IMR-90 (cell line): ENCODE measurements around the gene KRT1. TPM values are rescaled to one million over a fixed set of nuclear protein-coding genes. Genes with fewer than 3 reads are reported as not detected.

ENCODE experiments used
- ATAC-seq: fragments of 200-7000 bp; cut with Tn5 transposase; 2 replicates; pipeline ENCODE4 v1.9.1; 2020; ENCODE audit warnings: low read depth, mild to moderate bottlenecking, moderate library complexity
- BruUV-seq: library from RNA; stranded (reverse); fragments of 400-500 nt; replicated peaks from 2 replicates; lab custom pipeline; 2021; lab: Mats Ljungman, UMichigan
- CTCF ChIA-PET: fragments of 300-600 bp; formaldehyde crosslinking; extraction: SDS; loops from one replicate; lab custom pipeline; 2021; ENCODE audit warnings: antibody characterized with exemption; lab: Yijun Ruan, JAX
- POLR2A ChIA-PET: fragments of 300-600 bp; sonication (Branson Sonifier 250); formaldehyde crosslinking; loops from one replicate; lab custom pipeline; 2022; ENCODE audit warnings: antibody characterized with exemption; ENCODE audit not compliant: unreplicated experiment; lab: Charles Lee
- DNase-seq: peaks from one replicate; pipeline ENCODE4 v3.0.0; 2013
- H2AFZ ChIP-seq: replicated peaks from 2 replicates; pipeline ENCODE3; 2013; ENCODE audit warnings: low read length, mild to moderate bottlenecking; ENCODE audit not compliant: poor library complexity
- H2AK5ac ChIP-seq: 2 replicates; pipeline ENCODE4 v1.6.1; 2013; ENCODE audit warnings: low read depth, low read length, inconsistent platforms
- H2AK9ac ChIP-seq: replicated peaks from 2 replicates; pipeline ENCODE3; 2013; ENCODE audit warnings: mild to moderate bottlenecking, low read depth, low read length, moderate library complexity; ENCODE audit not compliant: poor library complexity
- H2BK120ac ChIP-seq: 2 replicates; pipeline ENCODE4 v1.6.1; 2013; ENCODE audit warnings: low read depth, low read length, inconsistent platforms
- H2BK15ac ChIP-seq: 3 replicates; pipeline ENCODE4 v1.6.1; 2013; ENCODE audit warnings: low read depth, low read length, inconsistent platforms
- H2BK20ac ChIP-seq: 2 replicates; pipeline ENCODE4 v1.6.1; 2013; ENCODE audit warnings: low read depth, mild to moderate bottlenecking, inconsistent platforms, low read length, moderate library complexity
- H2BK5ac ChIP-seq: 2 replicates; pipeline ENCODE4 v1.6.1; 2013; ENCODE audit warnings: mild to moderate bottlenecking, low read depth, low read length, inconsistent platforms; ENCODE audit not compliant: poor library complexity, severe bottlenecking
- H3K14ac ChIP-seq: replicated peaks from 2 replicates; pipeline ENCODE4 v1.6.1; 2013; ENCODE audit warnings: low read depth, low read length, inconsistent platforms
- H3K18ac ChIP-seq: 2 replicates; pipeline ENCODE4 v1.6.1; 2013; ENCODE audit warnings: low read depth, low read length, control low read depth
- H3K23ac ChIP-seq: 2 replicates; pipeline ENCODE4 v1.6.1; 2013; ENCODE audit warnings: low read depth, low read length, inconsistent platforms
- H3K27ac ChIP-seq: 2 replicates; pipeline ENCODE4 v1.5.1; 2013; ENCODE audit warnings: mild to moderate bottlenecking, control low read depth, low read length; ENCODE audit not compliant: insufficient read depth
- H3K27me3 ChIP-seq: 2 replicates; pipeline ENCODE4 v1.6.1; 2013; ENCODE audit warnings: low read length; ENCODE audit not compliant: control insufficient read depth, insufficient read depth
- H3K36me3 ChIP-seq: 2 replicates; pipeline ENCODE4 v1.6.1; 2013; ENCODE audit warnings: low read length, mixed read lengths; ENCODE audit not compliant: control insufficient read depth, insufficient read depth
- H3K4ac ChIP-seq: 2 replicates; pipeline ENCODE4 v1.6.1; 2013; ENCODE audit warnings: low read depth, low read length, inconsistent platforms
- H3K4me1 ChIP-seq: 2 replicates; pipeline ENCODE4 v1.6.1; 2013; ENCODE audit warnings: low read length, mixed read lengths; ENCODE audit not compliant: control insufficient read depth, insufficient read depth
- H3K4me2 ChIP-seq: 2 replicates; pipeline ENCODE4 v1.6.1; 2013; ENCODE audit warnings: low read depth, mild to moderate bottlenecking, control low read depth, low read length, moderate library complexity
- H3K4me3 ChIP-seq: 2 replicates; pipeline ENCODE4 v1.5.1; 2013; ENCODE audit warnings: low read depth, mild to moderate bottlenecking, control low read depth, low read length, moderate library complexity; ENCODE audit not compliant: insufficient read depth
- H3K56ac ChIP-seq: 2 replicates; pipeline ENCODE4 v1.6.1; 2013; ENCODE audit warnings: low read length, inconsistent platforms; ENCODE audit not compliant: insufficient read depth; ENCODE audit errors: extremely low read depth
- H3K79me1 ChIP-seq, 2 experiments: 2 replicates each; pipeline ENCODE4 v1.6.1; 2013; ENCODE audit warnings: low read length in 2 of 2, inconsistent platforms in 1 of 2, low read depth in 1 of 2
- H3K9ac ChIP-seq: 2 replicates; pipeline ENCODE4 v1.6.1; 2013; ENCODE audit warnings: low read depth, low read length, control low read depth
- H3K9me1 ChIP-seq: 2 replicates; pipeline ENCODE4 v1.6.1; 2013; ENCODE audit warnings: low read length, inconsistent platforms; ENCODE audit not compliant: insufficient read depth
- H3K9me3 ChIP-seq: 2 replicates; pipeline ENCODE4 v1.6.1; 2013; ENCODE audit warnings: low read length; ENCODE audit not compliant: control insufficient read depth, insufficient read depth
- H4K20me1 ChIP-seq: 2 replicates; pipeline ENCODE4 v1.6.1; 2013; ENCODE audit warnings: low read length, inconsistent platforms; ENCODE audit not compliant: insufficient read depth
- H4K5ac ChIP-seq: 2 replicates; pipeline ENCODE4 v1.6.1; 2013; ENCODE audit warnings: mild to moderate bottlenecking, low read depth, low read length, control low read depth
- H4K8ac ChIP-seq, 2 experiments: 2 replicates each; pipeline ENCODE4 v1.6.1; 2013; ENCODE audit warnings: low read depth in 2 of 2, low read length in 2 of 2, control low read depth in 1 of 2, inconsistent platforms in 1 of 2
- H4K91ac ChIP-seq: 2 replicates; pipeline ENCODE4 v1.6.1; 2013; ENCODE audit warnings: low read depth, low read length, inconsistent platforms; ENCODE audit not compliant: insufficient read depth
- BHLHE40 ChIP-seq: fragments of 150-350 bp; IDR thresholded peaks from 2 replicates; pipeline ENCODE4 v1.6.1; 2016; ENCODE audit warnings: mild to moderate bottlenecking, low read depth, low read length
- CEBPB ChIP-seq: IDR thresholded peaks from 2 replicates; pipeline ENCODE4 v1.6.1; 2012; ENCODE audit warnings: low read depth, low read length, improper control_type of control experiment
- CHD1 ChIP-seq: IDR thresholded peaks from 2 replicates; pipeline ENCODE4 v1.6.1; 2012; ENCODE audit warnings: low read depth, low read length, improper control_type of control experiment
- FOS ChIP-seq: fragments of 150-350 bp; IDR thresholded peaks from 2 replicates; pipeline ENCODE4 v1.6.1; 2016; ENCODE audit warnings: low read depth, low read length
- MAFK ChIP-seq: IDR thresholded peaks from 2 replicates; pipeline ENCODE4 v1.6.1; 2012; ENCODE audit warnings: low read depth, low read length, improper control_type of control experiment
- MXI1 ChIP-seq: IDR thresholded peaks from 2 replicates; pipeline ENCODE4 v1.6.1; 2012; ENCODE audit warnings: low read depth, mild to moderate bottlenecking, low read length, moderate library complexity, borderline replicate concordance
- NFE2L2 ChIP-seq: fragments of 150-350 bp; IDR thresholded peaks from 2 replicates; pipeline ENCODE4 v1.6.1; 2016; ENCODE audit warnings: low read depth, mild to moderate bottlenecking, low read length
- RAD21 ChIP-seq: IDR thresholded peaks from 2 replicates; pipeline ENCODE4 v1.6.1; 2012; ENCODE audit warnings: low read length, improper control_type of control experiment
- RCOR1 ChIP-seq: IDR thresholded peaks from 2 replicates; pipeline ENCODE4 v1.6.1; 2012; ENCODE audit warnings: mild to moderate bottlenecking, low read length, improper control_type of control experiment; ENCODE audit not compliant: insufficient replicate concordance
- SMC3 ChIP-seq: fragments of 150-350 bp; IDR thresholded peaks from 2 replicates; pipeline ENCODE4 v1.6.1; 2016; ENCODE audit warnings: low read depth, mild to moderate bottlenecking, antibody characterized with exemption, low read length, moderate library complexity
- USF2 ChIP-seq: fragments of 150-350 bp; IDR thresholded peaks from 2 replicates; pipeline ENCODE4 v1.6.1; 2017; ENCODE audit warnings: mild to moderate bottlenecking, antibody characterized with exemption, low read length, low read depth
- WGBS, 2 experiments: methylation state at CpG; one replicate each; pipeline versions ENCODE4 v1.1.5 to v1.1.7; 2013; ENCODE audit warnings: missing lambda C conversion rate in 2 of 2; ENCODE audit not compliant: insufficient read length in 1 of 2; ENCODE audit errors: extremely low coverage in 2 of 2; 5-methylcytosine and 5-hydroxymethylcytosine counted together
- dilution Hi-C: fragments of 300-500 bp; cut with HindIII; formaldehyde crosslinking; loops from one replicate; pipeline ENCODE4 v1.14.3; 2018; ENCODE audit warnings: low sequenced_read_pairs; ENCODE audit not compliant: unreplicated experiment
- in situ Hi-C: fragments of 300-500 bp; cut with MboI; formaldehyde crosslinking; loops from 3 replicates; pipeline ENCODE4 v1.14.3; 2019; ENCODE audit warnings: low sequenced_read_pairs, inconsistent platforms, mixed read lengths
- intact Hi-C: fragments of 100-400 bp; cut with micrococcal nuclease; formaldehyde crosslinking; loops from 2 replicates; pipeline ENCODE4 v1.10.0; 2022
- polyA plus RNA-seq, 3 experiments: library from polyadenylated mRNA; depleted of rRNA; stranded (reverse); fragments of >200 nt; gene quantifications; 2 replicates each; pipeline ENCODE4 v1.2.3, GENCODE V29; 2012; ENCODE audit warnings: low replicate concordance in 1 of 3
- total RNA-seq: library from RNA; depleted of rRNA; stranded (reverse); fragments of >200 nt; gene quantifications from 2 replicates; pipeline ENCODE4 v1.2.3, GENCODE V29; 2012
- TF ChIP-seq, protein P1 (sequence below): conservative IDR thresholded peaks from 2 replicates; pipeline ENCODE4 v1.5.1; 2012; ENCODE audit warnings: mild to moderate bottlenecking, low read depth, low read length, improper control_type of control experiment
- TF ChIP-seq, protein P2 (sequence below): fragments of 150-350 bp; IDR thresholded peaks from 2 replicates; pipeline ENCODE4 v1.6.1; 2016; ENCODE audit warnings: low read depth, mild to moderate bottlenecking, low read length, moderate library complexity, borderline replicate concordance

Gene KRT1
- total and polyA plus RNA-seq, 2 of the 4 experiments (the other 2 are of a cell fraction), result not detected

DNA sequence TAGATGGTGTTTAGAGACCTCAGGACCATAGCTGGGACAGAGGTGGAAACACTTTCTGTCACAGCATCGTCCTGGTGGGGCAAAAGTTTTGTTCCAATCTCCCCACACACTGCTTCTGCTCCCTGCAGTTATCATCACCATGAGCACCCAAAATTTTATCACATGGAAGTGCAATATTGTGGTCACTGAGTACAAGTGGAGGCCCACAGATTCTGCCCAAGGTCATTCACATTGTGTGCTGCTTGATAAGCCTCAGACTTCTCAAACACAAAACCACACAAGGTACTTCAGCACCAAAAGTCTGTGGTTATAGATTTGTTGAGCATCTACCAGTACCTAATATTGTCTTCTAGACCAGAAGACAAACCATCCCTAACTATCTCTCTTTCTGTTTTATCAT, 23.7 kb upstream of the KRT1 start:
- BruUV-seq, result no TSS peak
- WGBS, 2 experiments, result no CpG with 5 or more reads among the region's 1 CpG

More for the DNA sequence above, 23.7 kb upstream of the KRT1 start:
- TF ChIP-seq NFE2L2 (no peak), RAD21 (no peak), RCOR1 (no peak), SMC3 (no peak), BHLHE40 (no peak), USF2 (no peak), FOS (no peak), CHD1 (no peak), MXI1 (no peak), MAFK (no peak), CEBPB (no peak)
- TF ChIP-seq, protein P1, sequence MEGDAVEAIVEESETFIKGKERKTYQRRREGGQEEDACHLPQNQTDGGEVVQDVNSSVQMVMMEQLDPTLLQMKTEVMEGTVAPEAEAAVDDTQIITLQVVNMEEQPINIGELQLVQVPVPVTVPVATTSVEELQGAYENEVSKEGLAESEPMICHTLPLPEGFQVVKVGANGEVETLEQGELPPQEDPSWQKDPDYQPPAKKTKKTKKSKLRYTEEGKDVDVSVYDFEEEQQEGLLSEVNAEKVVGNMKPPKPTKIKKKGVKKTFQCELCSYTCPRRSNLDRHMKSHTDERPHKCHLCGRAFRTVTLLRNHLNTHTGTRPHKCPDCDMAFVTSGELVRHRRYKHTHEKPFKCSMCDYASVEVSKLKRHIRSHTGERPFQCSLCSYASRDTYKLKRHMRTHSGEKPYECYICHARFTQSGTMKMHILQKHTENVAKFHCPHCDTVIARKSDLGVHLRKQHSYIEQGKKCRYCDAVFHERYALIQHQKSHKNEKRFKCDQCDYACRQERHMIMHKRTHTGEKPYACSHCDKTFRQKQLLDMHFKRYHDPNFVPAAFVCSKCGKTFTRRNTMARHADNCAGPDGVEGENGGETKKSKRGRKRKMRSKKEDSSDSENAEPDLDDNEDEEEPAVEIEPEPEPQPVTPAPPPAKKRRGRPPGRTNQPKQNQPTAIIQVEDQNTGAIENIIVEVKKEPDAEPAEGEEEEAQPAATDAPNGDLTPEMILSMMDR, result no peak
- TF ChIP-seq, protein P2, sequence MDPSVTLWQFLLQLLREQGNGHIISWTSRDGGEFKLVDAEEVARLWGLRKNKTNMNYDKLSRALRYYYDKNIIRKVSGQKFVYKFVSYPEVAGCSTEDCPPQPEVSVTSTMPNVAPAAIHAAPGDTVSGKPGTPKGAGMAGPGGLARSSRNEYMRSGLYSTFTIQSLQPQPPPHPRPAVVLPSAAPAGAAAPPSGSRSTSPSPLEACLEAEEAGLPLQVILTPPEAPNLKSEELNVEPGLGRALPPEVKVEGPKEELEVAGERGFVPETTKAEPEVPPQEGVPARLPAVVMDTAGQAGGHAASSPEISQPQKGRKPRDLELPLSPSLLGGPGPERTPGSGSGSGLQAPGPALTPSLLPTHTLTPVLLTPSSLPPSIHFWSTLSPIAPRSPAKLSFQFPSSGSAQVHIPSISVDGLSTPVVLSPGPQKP, result no peak
- DNase-seq (no peak), ATAC-seq (no peak)
- no peak overlapping the region for H3K27ac ChIP-seq
- no peak overlapping the region for H2AFZ ChIP-seq
- no peaks in the 10 kb centered on the region for H3K36me3 ChIP-seq
- ChIA-PET CTCF (no interaction called here), POLR2A (no interaction called here)
- no peak overlapping the region for H4K8ac ChIP-seq
- dilution Hi-C loops, result no loop called here
- no peaks in the 10 kb centered on the region for H3K9me3 ChIP-seq
- in situ Hi-C loops, result no loop called here
- H2AK5ac ChIP-seq, result no peak overlapping the region
- no peak overlapping the region for H2BK5ac ChIP-seq
- no peak overlapping the region for H2BK15ac ChIP-seq
- no peaks in the 10 kb centered on the region for H3K79me1 ChIP-seq
- no peaks in the 10 kb centered on the region for H4K20me1 ChIP-seq
- no peak overlapping the region for H2BK20ac ChIP-seq
- no peak overlapping the region for H2BK120ac ChIP-seq
- peaks cover 23% of the 10 kb centered on the region for H3K27me3 ChIP-seq
- H3K4ac ChIP-seq, result no peak overlapping the region
- no peak overlapping the region for H4K5ac ChIP-seq
- no peak overlapping the region for H3K4me2 ChIP-seq
- H3K4me1 ChIP-seq, result no peaks in the 10 kb centered on the region
- H3K9ac ChIP-seq, result no peak overlapping the region
- H4K91ac ChIP-seq, result no peak overlapping the region
- H3K56ac ChIP-seq, result no peak overlapping the region
- H3K9me1 ChIP-seq, result no peaks in the 10 kb centered on the region; the same call in 1 of the 2 replicates
- intact Hi-C loops, result no loop called here
- no peak overlapping the region for H3K14ac ChIP-seq
- no peak overlapping the region for H2AK9ac ChIP-seq
- H3K18ac ChIP-seq, result no peak overlapping the region
- H3K23ac ChIP-seq, result no peak overlapping the region
- H3K4me3 ChIP-seq, result no peak overlapping the region
